Endothelial cell of umbilical vein (primary cell): ENCODE results near the gene IL34. TPM values are rescaled to one million over a fixed set of nuclear protein-coding genes. Genes with fewer than 3 reads are reported as not detected.

Experiments used
- BruUV-seq: library from RNA; stranded (reverse); fragments of 400-500 nt; replicated peaks from 2 replicates; lab custom pipeline; 2021; lab: Mats Ljungman, UMichigan
- CTCF ChIA-PET: fragments of 300-600, 350-600 bp; sonication (Branson Sonifier 250); formaldehyde crosslinking; loops from one replicate; lab custom pipeline; 2021; ENCODE audit warnings: antibody characterized with exemption, inconsistent platforms; lab: Charles Lee
- POLR2A ChIA-PET: fragments of 300-600, 350-600 bp; sonication (Branson Sonifier 250); formaldehyde crosslinking; loops from one replicate; lab custom pipeline; 2021; ENCODE audit warnings: antibody characterized with exemption, inconsistent platforms; lab: Charles Lee
- DNase-seq: peaks from one replicate; pipeline ENCODE4 v3.0.0-alpha.2; 2011; ENCODE audit warnings: low read depth, low spot score
- FAIRE-seq: peaks from 2 replicates; lab custom pipeline; 2011; peaks lifted over from hg19 to GRCh38; lab: Jason Lieb, UNC
- H2AFZ ChIP-seq: 2 replicates; pipeline ENCODE4 v1.6.0; 2012; ENCODE audit warnings: low read depth, low read length, control low read depth, inconsistent platforms
- H3K27ac ChIP-seq: 2 replicates; pipeline ENCODE4 v1.5.1; 2011; ENCODE audit warnings: low read depth, mild to moderate bottlenecking, control low read depth, low read length, moderate library complexity; ENCODE audit not compliant: insufficient read depth
- H3K27me3 ChIP-seq, 2 experiments: 2 replicates each; pipeline versions ENCODE4 v1.6.0 to v1.6.1; 2011; ENCODE audit warnings: low read length in 2 of 2, mixed read lengths in 1 of 2; ENCODE audit not compliant: control insufficient read depth in 2 of 2, insufficient read depth in 2 of 2
- H3K36me3 ChIP-seq, 2 experiments: 2 replicates in 1 of 2; 3 replicates in 1 of 2; pipeline ENCODE4 v1.5.1; 2011; ENCODE audit warnings: low read length in 2 of 2, mild to moderate bottlenecking in 1 of 2, moderate library complexity in 1 of 2; ENCODE audit not compliant: control insufficient read depth in 2 of 2, insufficient read depth in 2 of 2; ENCODE audit errors: extremely low read depth in 1 of 2
- H3K4me1 ChIP-seq: 3 replicates; pipeline ENCODE4 v1.5.1; 2011; ENCODE audit warnings: mild to moderate bottlenecking, low read length; ENCODE audit not compliant: control insufficient read depth, insufficient read depth; ENCODE audit errors: extremely low read depth
- H3K4me2 ChIP-seq: 2 replicates; pipeline ENCODE4 v1.6.1; 2011; ENCODE audit warnings: low read length, control low read depth, mixed read lengths; ENCODE audit not compliant: insufficient read depth
- H3K4me3 ChIP-seq, 3 experiments: fragments of 200-600 bp in 1 of 3; sonication (generic), shearing (Covaris generic) in 1 of 3; replicated peaks in 1 of 3; 2 replicates each; pipeline ENCODE4 v1.5.1; 2011 to 2016; ENCODE audit warnings: control low read depth in 3 of 3, low read length in 3 of 3, mild to moderate bottlenecking in 2 of 3, inconsistent platforms in 1 of 3, low read depth in 1 of 3, moderate library complexity in 1 of 3; ENCODE audit not compliant: insufficient read depth in 1 of 3
- H3K79me2 ChIP-seq: 2 replicates; pipeline ENCODE4 v1.6.0; 2012; ENCODE audit warnings: low read length, inconsistent platforms; ENCODE audit not compliant: control insufficient read depth, insufficient read depth
- H3K9ac ChIP-seq: replicated peaks from 2 replicates; pipeline ENCODE3; 2011; ENCODE audit warnings: low read length, control low read depth; ENCODE audit not compliant: insufficient read depth; ENCODE audit errors: extremely low read depth
- H3K9me1 ChIP-seq: replicated peaks from 3 replicates; pipeline ENCODE4 v1.6.0; 2011; ENCODE audit warnings: mild to moderate bottlenecking, low read length; ENCODE audit not compliant: control insufficient read depth, insufficient read depth; ENCODE audit errors: extremely low read depth
- H3K9me3 ChIP-seq: replicated peaks from 2 replicates; pipeline ENCODE4 v1.5.1; 2012; ENCODE audit warnings: low read length, inconsistent platforms; ENCODE audit not compliant: control insufficient read depth, insufficient read depth
- H4K20me1 ChIP-seq: replicated peaks from 2 replicates; pipeline ENCODE3; 2011; ENCODE audit warnings: mild to moderate bottlenecking, low read length; ENCODE audit not compliant: control insufficient read depth, insufficient read depth; ENCODE audit errors: extremely low read depth
- EZH2 ChIP-seq: IDR thresholded peaks from 2 replicates; pipeline ENCODE4 v1.6.1; 2012; ENCODE audit warnings: borderline replicate concordance, low read depth, mild to moderate bottlenecking, moderate library complexity, low read length, inconsistent platforms; ENCODE audit not compliant: severe bottlenecking
- FOS ChIP-seq: IDR thresholded peaks from 2 replicates; pipeline ENCODE4 v1.6.1; 2011; ENCODE audit warnings: mild to moderate bottlenecking, low read length, moderate library complexity, borderline replicate concordance; ENCODE audit not compliant: insufficient read depth
- GATA2 ChIP-seq: IDR thresholded peaks from 2 replicates; pipeline ENCODE4 v1.7.0; 2011; ENCODE audit warnings: low read depth, mild to moderate bottlenecking, moderate library complexity, mixed read lengths, low read length; ENCODE audit not compliant: insufficient read length, insufficient read depth
- JUN ChIP-seq: IDR thresholded peaks from 2 replicates; pipeline ENCODE4 v1.6.1; 2011; ENCODE audit warnings: borderline replicate concordance, low read depth; ENCODE audit not compliant: insufficient read length, insufficient read depth
- MYC ChIP-seq: IDR thresholded peaks from one replicate; pipeline ENCODE4 v1.6.1; 2011; ENCODE audit warnings: mild to moderate bottlenecking, low read depth, low read length
- POLR2A ChIP-seq: IDR thresholded peaks from 2 replicates; pipeline ENCODE4 v1.6.1; 2012; ENCODE audit warnings: low read depth, mild to moderate bottlenecking, control low read depth, low read length
- POLR2AphosphoS5 ChIP-seq: IDR thresholded peaks from 2 replicates; pipeline ENCODE4 v1.6.1; 2012; ENCODE audit warnings: low read depth, mild to moderate bottlenecking, control low read depth, low read length, moderate library complexity; ENCODE audit not compliant: insufficient read depth
- dilution Hi-C: fragments of 300-500 bp; cut with MboI; formaldehyde crosslinking; loops from one replicate; pipeline ENCODE4 v1.15.0; 2019; ENCODE audit warnings: low sequenced_read_pairs; ENCODE audit not compliant: extremely low pct_ligation_motif_present
- intact Hi-C: fragments of 100-400 bp; cut with micrococcal nuclease; formaldehyde crosslinking; loops from one replicate; pipeline ENCODE4 v1.10.0; 2022
- polyA plus RNA-seq, 4 experiments: library from polyadenylated mRNA; depleted of rRNA in 3 of 4; stranded (reverse) in 3 of 4; unstranded in 1 of 4; fragments of >200 nt; gene quantifications; 2 replicates each; pipeline versions ENCODE4 v1.2.1 to v1.2.3, GENCODE V29; 2011 to 2012; ENCODE audit warnings: missing spikeins in 1 of 4
- total RNA-seq: library from RNA; stranded (reverse); gene quantifications from 2 replicates; pipeline ENCODE4 v1.2.3, GENCODE V29; 2021
- TF ChIP-seq, protein P1 (sequence below), 2 donors: IDR thresholded peaks; 1 replicate in 1 of 2; 2 replicates in 1 of 2; pipeline ENCODE4 v1.5.1; 2011; ENCODE audit warnings: low read length in 2 of 2, mild to moderate bottlenecking in 2 of 2, moderate library complexity in 2 of 2, control low read depth in 1 of 2, inconsistent platforms in 1 of 2, low read depth in 1 of 2; ENCODE audit not compliant: insufficient read depth in 1 of 2; ENCODE audit errors: extremely low read depth in 1 of 2
- TF ChIP-seq, protein P2 (sequence below): IDR thresholded peaks from 2 replicates; pipeline ENCODE4 v1.6.1; 2011; ENCODE audit not compliant: insufficient read depth, insufficient read length

IL34 gene
- total and polyA plus RNA-seq, 2 donors (not counting 3 experiments of a cell fraction or from before 2014, with no cell fraction given): 0.88 to 0.97 TPM

DNA sequence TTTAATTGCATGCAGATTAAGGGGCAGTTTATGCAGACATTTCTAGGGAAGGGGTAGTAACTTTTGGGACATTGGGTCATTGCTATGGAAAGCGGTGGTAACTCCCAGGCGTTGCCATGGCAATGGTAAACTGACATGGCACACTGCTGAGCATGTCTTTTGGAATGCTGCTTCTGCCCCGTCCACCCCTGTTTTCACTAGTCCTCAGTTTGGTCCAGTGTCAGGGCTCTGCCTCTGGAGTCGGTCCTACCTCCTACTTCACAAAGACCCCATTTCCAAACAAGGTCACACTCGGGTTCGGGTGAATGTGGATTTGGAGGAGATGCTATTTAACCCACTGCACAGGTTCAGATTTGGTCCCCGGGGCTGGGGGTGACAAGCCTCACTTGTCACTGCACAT lies 2.9 kb downstream of the IL34 start:
- TF ChIP-seq, protein P1, sequence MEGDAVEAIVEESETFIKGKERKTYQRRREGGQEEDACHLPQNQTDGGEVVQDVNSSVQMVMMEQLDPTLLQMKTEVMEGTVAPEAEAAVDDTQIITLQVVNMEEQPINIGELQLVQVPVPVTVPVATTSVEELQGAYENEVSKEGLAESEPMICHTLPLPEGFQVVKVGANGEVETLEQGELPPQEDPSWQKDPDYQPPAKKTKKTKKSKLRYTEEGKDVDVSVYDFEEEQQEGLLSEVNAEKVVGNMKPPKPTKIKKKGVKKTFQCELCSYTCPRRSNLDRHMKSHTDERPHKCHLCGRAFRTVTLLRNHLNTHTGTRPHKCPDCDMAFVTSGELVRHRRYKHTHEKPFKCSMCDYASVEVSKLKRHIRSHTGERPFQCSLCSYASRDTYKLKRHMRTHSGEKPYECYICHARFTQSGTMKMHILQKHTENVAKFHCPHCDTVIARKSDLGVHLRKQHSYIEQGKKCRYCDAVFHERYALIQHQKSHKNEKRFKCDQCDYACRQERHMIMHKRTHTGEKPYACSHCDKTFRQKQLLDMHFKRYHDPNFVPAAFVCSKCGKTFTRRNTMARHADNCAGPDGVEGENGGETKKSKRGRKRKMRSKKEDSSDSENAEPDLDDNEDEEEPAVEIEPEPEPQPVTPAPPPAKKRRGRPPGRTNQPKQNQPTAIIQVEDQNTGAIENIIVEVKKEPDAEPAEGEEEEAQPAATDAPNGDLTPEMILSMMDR (IDR thresholded peaks at IDR 0.05; ENCODE audit: extremely low read depth in 1 of 2, insufficient read depth in 1 of 2, low read depth in 1 of 2, low read length in 2 of 2): no peak
- TF ChIP-seq JUN: no peak
- no peak for TF ChIP-seq FOS
- TF ChIP-seq, protein P2, sequence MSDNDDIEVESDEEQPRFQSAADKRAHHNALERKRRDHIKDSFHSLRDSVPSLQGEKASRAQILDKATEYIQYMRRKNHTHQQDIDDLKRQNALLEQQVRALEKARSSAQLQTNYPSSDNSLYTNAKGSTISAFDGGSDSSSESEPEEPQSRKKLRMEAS: no peak
- no peak for TF ChIP-seq MYC
- no peak for TF ChIP-seq POLR2A
- TF ChIP-seq EZH2: no peak
- TF ChIP-seq GATA2: no peak
- TF ChIP-seq POLR2AphosphoS5: no peak
- H4K20me1 ChIP-seq: no peaks in the 10 kb centered on the region
- H3K4me2 ChIP-seq: no peak overlapping the region
- H3K79me2 ChIP-seq: no peaks in the 10 kb centered on the region
- intact Hi-C loops: no loop called here
- no peak overlapping the region for H3K4me3 ChIP-seq
- H3K27me3 ChIP-seq: no peaks in the 10 kb centered on the region
- no peaks in the 10 kb centered on the region for H3K36me3 ChIP-seq
- no TSS peak for BruUV-seq
- dilution Hi-C loops: no loop called here
- ChIA-PET CTCF (interaction anchor here (1.3 kb wide), 1 partner anchor 80 kb away, joined by 3 read pairs; no protein-coding TSS in a partner anchor), POLR2A (no interaction called here)
- no peak overlapping the region for H3K9ac ChIP-seq
- no peaks in the 10 kb centered on the region for H3K9me1 ChIP-seq
- H3K4me1 ChIP-seq: no peaks in the 10 kb centered on the region
- no peak for FAIRE-seq
- H3K9me3 ChIP-seq: no peaks in the 10 kb centered on the region
- DNase-seq: no peak
- no peak overlapping the region for H3K27ac ChIP-seq
- no peak overlapping the region for H2AFZ ChIP-seq
